ENCODE results near the gene ERBB2. TPM values are rescaled to one million over a fixed set of nuclear protein-coding genes. Genes with fewer than 3 reads are reported as not detected.
A peak's percentile ranks its signal among the peaks of the same experiment; 100 is the strongest.

The ERBB2 gene
- total and polyA plus RNA-seq, 2 experiments from 2014 or later = 46.2 to 196 TPM

- TF ChIP-seq ZNF462 (CRISPR knock-in tag; IDR thresholded peaks at IDR 0.05) (no peak), JUNB (IDR thresholded peaks at IDR 0.05; ENCODE audit: unreplicated experiment) (no peak), CREB1 (CRISPR knock-in tag; IDR thresholded peaks at IDR 0.05; ENCODE audit: low read depth) (no peak)
These were observed 7.1 kb downstream of the ERBB2 start (continued) for GRCh38 chr17:39706921-39707337.

- Mint-ChIP-seq H3K27me3 (ENCODE audit: insufficient read depth, low read depth, poor library complexity) (peaks cover 6% of the 10 kb centered on the region), H3K27ac (peak overlapping the region; percentile 28), H3K4me3 (no peak overlapping the region), H3K9me3 (no peaks in the 10 kb centered on the region), H3K4me1 (peaks cover 18% of the 10 kb centered on the region), H3K36me3 (ENCODE audit: low read depth) (peaks cover 77% of the 10 kb centered on the region)
- peaks cover 29% of the 10 kb centered on the region for H4K20me1 ChIP-seq (replicated peaks; ENCODE audit: insufficient read depth)
- H3K4me1 ChIP-seq (ENCODE audit: insufficient read depth) = peaks cover 13% of the 10 kb centered on the region
- DNase-seq (ENCODE audit: low spot score) (no peak), ATAC-seq (no peak)
- H2AFZ ChIP-seq = no peak overlapping the region
- no peaks in the 10 kb centered on the region for H3K9me2 ChIP-seq (ENCODE audit: insufficient read depth)
- no peaks in the 10 kb centered on the region for H3K27me3 ChIP-seq (ENCODE audit: insufficient read depth)
- no peak overlapping the region for H3K27ac ChIP-seq (ENCODE audit: low read depth)
- H3K4me3 ChIP-seq = no peak overlapping the region
- H3K36me3 ChIP-seq (ENCODE audit: insufficient read depth) = peaks cover 36% of the 10 kb centered on the region
- no peak overlapping the region for H3K4me2 ChIP-seq
- H3K79me2 ChIP-seq (replicated peaks; ENCODE audit: insufficient read depth) = peaks cover 30% of the 10 kb centered on the region
- H3F3A ChIP-seq (replicated peaks; ENCODE audit: low read depth) = 0 out of 2 replicates have a peak, but pooled peaks cover 2% of the 10 kb centered on the region
- TF ChIP-seq CREB1 (CRISPR knock-in tag; IDR thresholded peaks at IDR 0.05; ENCODE audit: low read depth) (no peak), CTCF (conservative IDR thresholded peaks at IDR 0.05; ENCODE audit: low read depth in 2 of 2) (no peak), JUNB (IDR thresholded peaks at IDR 0.05; ENCODE audit: unreplicated experiment) (no peak), EZH2phosphoT487 (IDR thresholded peaks at IDR 0.05; ENCODE audit: unreplicated experiment) (no peak), ETS1 (IDR thresholded peaks at IDR 0.05) (no peak), ZNF331 (CRISPR knock-in tag; IDR thresholded peaks at IDR 0.05; ENCODE audit: low read depth) (no peak), EZH2 (IDR thresholded peaks at IDR 0.05; ENCODE audit: low read depth, unreplicated experiment) (no peak), ZNF114 (CRISPR knock-in tag; IDR thresholded peaks at IDR 0.05) (no peak), POLR2AphosphoS5 (IDR thresholded peaks at IDR 0.05; ENCODE audit: low read depth) (no peak), REST (IDR thresholded peaks at IDR 0.05; ENCODE audit: unreplicated experiment) (no peak), NANOG (IDR thresholded peaks at IDR 0.05; ENCODE audit: borderline replicate concordance) (no peak)
These were observed 9.6 kb downstream of the ERBB2 start for GRCh38 chr17:39709319-39709997.

Measured in GM23338 (cell line).